CD4-positive, alpha-beta T cell (primary cell): ENCODE measurements around the gene CCL1. TPM values are rescaled to one million over a fixed set of nuclear protein-coding genes. Genes with fewer than 3 reads are reported as not detected.

Experiments used
- ATAC-seq: fragments of 200-7000 bp; cut with Tn5 transposase; one replicate; pipeline ENCODE4 v1.10.0; 2022; ENCODE audit warnings: mild to moderate bottlenecking; ENCODE audit not compliant: poor library complexity
- CTCF ChIA-PET: fragments of 350-600 bp; sonication (Branson Sonifier 250); formaldehyde crosslinking; loops from one replicate; lab custom pipeline; 2021; ENCODE audit warnings: antibody characterized with exemption, inconsistent platforms; lab: Charles Lee
- POLR2A ChIA-PET: fragments of 350-600 bp; sonication (Branson Sonifier 250); formaldehyde crosslinking; loops from one replicate; lab custom pipeline; 2021; ENCODE audit warnings: antibody characterized with exemption, inconsistent platforms; lab: Charles Lee
- DNase-seq, 14 experiments: peaks; one replicate each; pipeline ENCODE4 v3.0.0-alpha.2; 2013 to 2020; ENCODE audit warnings: mixed read lengths in 2 of 14
- H3K27ac ChIP-seq, 2 donors: one replicate each; pipeline versions ENCODE4 v1.5.1 to v1.7.0; 2013; ENCODE audit warnings: low read length in 2 of 2, low read depth in 1 of 2, mild to moderate bottlenecking in 1 of 2
- H3K27me3 ChIP-seq, 2 experiments: 1 replicate in 1 of 2; 2 replicates in 1 of 2; pipeline versions ENCODE4 v1.6.1 to v1.7.0; 2013; ENCODE audit warnings: low read length in 2 of 2, control low read depth in 1 of 2, mild to moderate bottlenecking in 1 of 2, moderate library complexity in 1 of 2; ENCODE audit not compliant: insufficient read depth in 2 of 2, control insufficient read depth in 1 of 2
- H3K36me3 ChIP-seq: one replicate; pipeline ENCODE4 v1.6.1; 2013; ENCODE audit warnings: low read length, control low read depth; ENCODE audit not compliant: insufficient read depth
- H3K4me1 ChIP-seq: one replicate; pipeline ENCODE4 v1.6.1; 2013; ENCODE audit warnings: low read length, control low read depth; ENCODE audit not compliant: insufficient read depth
- H3K4me3 ChIP-seq: one replicate; pipeline ENCODE4 v1.5.1; 2013; ENCODE audit warnings: mild to moderate bottlenecking, low read length, moderate library complexity
- H3K9me3 ChIP-seq, 2 experiments: 1 replicate in 1 of 2; 2 replicates in 1 of 2; pipeline versions ENCODE4 v1.6.1 to v1.7.0; 2013; ENCODE audit warnings: low read length in 2 of 2, mild to moderate bottlenecking in 2 of 2, control low read depth in 1 of 2, moderate library complexity in 1 of 2; ENCODE audit not compliant: control insufficient read depth in 1 of 2, insufficient read depth in 1 of 2
- H3K27ac Mint-ChIP-seq: one replicate; pipeline ENCODE4 v1.8.0; 2020; ENCODE audit warnings: mixed read lengths
- H3K27me3 Mint-ChIP-seq: one replicate; pipeline ENCODE4 v1.8.0; 2021; ENCODE audit warnings: mixed read lengths
- H3K36me3 Mint-ChIP-seq: one replicate; pipeline ENCODE4 v1.8.0; 2021; ENCODE audit warnings: low read depth, mixed read lengths
- H3K4me1 Mint-ChIP-seq: one replicate; pipeline ENCODE4 v1.8.0; 2021; ENCODE audit warnings: low read depth, mixed read lengths
- H3K4me3 Mint-ChIP-seq: one replicate; pipeline ENCODE4 v1.8.0; 2020; ENCODE audit warnings: mild to moderate bottlenecking, mixed read lengths
- H3K9me3 Mint-ChIP-seq: one replicate; pipeline ENCODE4 v1.8.0; 2020; ENCODE audit warnings: mixed read lengths
- intact Hi-C, 2 experiments: fragments of 100-400 bp; cut with DNase I in 1 of 2; cut with micrococcal nuclease in 1 of 2; formaldehyde crosslinking; loops; one replicate each; pipeline versions ENCODE4 v1.15.1 to v1.9.0; 2023 to 2025; cut with DNase I, micrococcal nuclease
- total RNA-seq, 174 experiments: library from RNA in 2 of 174; stranded (reverse) in 2 of 174; gene quantifications; one replicate each; pipeline ENCODE4 v1.2.3 and lab custom pipeline; 2021 to 2026
- TF ChIP-seq, protein P1 (sequence below): fragments of 200-600 bp; IDR thresholded peaks from one replicate; pipeline ENCODE4 v1.8.0; 2022; ENCODE audit warnings: antibody characterized with exemption, mild to moderate bottlenecking

Gene CCL1
- total RNA-seq, 2 experiments from 2014 or later, result not detected

DNA sequence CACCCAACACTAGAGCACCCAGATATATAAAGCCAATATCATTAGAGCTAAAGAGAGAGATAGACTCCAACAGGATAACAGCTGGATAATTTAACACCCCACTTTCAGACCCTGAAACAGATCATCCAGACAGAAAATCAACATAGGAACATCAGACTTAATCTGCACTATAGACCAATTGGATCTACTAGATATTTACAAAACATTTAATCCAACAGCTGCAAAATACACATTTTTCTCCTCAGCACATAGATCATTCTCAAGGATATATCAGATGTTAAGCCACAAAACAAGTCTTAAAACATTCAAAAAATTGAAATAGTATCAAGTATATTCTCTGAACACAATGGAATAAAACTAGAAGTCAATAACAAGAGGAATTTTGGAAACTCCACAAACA, 10.8 kb downstream of the CCL1 start:
- H3K4me1 ChIP-seq, result no peaks in the 10 kb centered on the region
- Mint-ChIP-seq H3K27me3 (peaks cover 19% of the 10 kb centered on the region), H3K36me3 (no peaks in the 10 kb centered on the region), H3K4me1 (no peaks in the 10 kb centered on the region), H3K27ac (no peak overlapping the region), H3K4me3 (no peak overlapping the region), H3K9me3 (peaks cover 2% of the 10 kb centered on the region)
- peaks cover 3 to 6% of the 10 kb centered on the region in 2 experiments for H3K27me3 ChIP-seq
- TF ChIP-seq, protein P1, sequence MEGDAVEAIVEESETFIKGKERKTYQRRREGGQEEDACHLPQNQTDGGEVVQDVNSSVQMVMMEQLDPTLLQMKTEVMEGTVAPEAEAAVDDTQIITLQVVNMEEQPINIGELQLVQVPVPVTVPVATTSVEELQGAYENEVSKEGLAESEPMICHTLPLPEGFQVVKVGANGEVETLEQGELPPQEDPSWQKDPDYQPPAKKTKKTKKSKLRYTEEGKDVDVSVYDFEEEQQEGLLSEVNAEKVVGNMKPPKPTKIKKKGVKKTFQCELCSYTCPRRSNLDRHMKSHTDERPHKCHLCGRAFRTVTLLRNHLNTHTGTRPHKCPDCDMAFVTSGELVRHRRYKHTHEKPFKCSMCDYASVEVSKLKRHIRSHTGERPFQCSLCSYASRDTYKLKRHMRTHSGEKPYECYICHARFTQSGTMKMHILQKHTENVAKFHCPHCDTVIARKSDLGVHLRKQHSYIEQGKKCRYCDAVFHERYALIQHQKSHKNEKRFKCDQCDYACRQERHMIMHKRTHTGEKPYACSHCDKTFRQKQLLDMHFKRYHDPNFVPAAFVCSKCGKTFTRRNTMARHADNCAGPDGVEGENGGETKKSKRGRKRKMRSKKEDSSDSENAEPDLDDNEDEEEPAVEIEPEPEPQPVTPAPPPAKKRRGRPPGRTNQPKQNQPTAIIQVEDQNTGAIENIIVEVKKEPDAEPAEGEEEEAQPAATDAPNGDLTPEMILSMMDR, result no peak
- no peak overlapping the region for H3K27ac ChIP-seq
- no peaks in the 10 kb centered on the region for H3K36me3 ChIP-seq
- ChIA-PET POLR2A (no interaction called here), CTCF (no interaction called here)
- no peaks in the 10 kb centered on the region for H3K9me3 ChIP-seq
- no peak overlapping the region for H3K4me3 ChIP-seq
- intact Hi-C loops, result no loop called here
- DNase-seq (no peak), ATAC-seq (no peak)

DNA sequence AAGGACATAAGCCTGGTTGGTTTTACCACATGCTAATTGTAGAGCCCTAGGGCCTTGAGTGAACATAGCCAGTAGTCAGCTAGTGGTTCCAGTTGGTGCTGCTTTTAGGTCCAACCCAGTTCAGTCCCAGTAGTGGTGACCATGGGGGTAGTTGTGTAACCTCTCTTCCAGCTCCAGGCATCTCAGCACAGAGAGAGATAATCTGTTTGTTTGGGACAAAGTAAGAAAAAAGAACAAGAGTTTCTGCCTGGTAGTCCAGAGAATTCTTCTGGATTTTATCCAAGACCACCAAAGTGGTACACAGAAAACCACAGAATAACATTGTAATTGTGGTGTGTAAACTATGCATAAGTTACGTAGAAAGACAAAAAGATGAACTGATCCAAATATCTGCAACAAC, 11.9 kb downstream of the CCL1 start:
- H3K27me3 Mint-ChIP-seq, result peaks cover 18% of the 10 kb centered on the region

DNA sequence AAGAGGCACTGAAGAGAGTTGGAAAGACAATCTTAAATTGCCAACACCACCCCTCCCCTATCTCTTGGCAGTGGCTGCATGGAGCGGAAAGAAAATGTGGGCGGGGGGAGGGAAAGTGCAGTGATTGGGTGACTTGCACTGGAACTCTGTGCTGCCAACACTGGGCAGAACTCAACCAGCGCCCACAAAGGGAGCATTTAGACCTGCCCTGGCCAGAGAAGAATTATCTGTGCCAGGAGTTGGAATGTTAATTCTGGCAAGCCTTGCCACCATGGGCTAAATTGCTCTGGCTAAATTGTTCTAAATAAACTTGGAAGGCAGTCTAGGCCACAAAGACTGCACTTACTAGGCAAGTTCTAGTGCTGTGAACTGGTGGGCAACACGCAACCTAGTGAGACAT, 13.3 kb downstream of the CCL1 start:
- Mint-ChIP-seq H3K4me3 (no peak overlapping the region), H3K27ac (no peak overlapping the region), H3K9me3 (peaks cover 2% of the 10 kb centered on the region), H3K36me3 (no peaks in the 10 kb centered on the region), H3K27me3 (peaks cover 15% of the 10 kb centered on the region), H3K4me1 (no peaks in the 10 kb centered on the region)
- peaks cover 3 to 8% of the 10 kb centered on the region in 2 experiments for H3K27me3 ChIP-seq
- no peak for DNase-seq
- ATAC-seq, result no peak
- no peak overlapping the region for H3K27ac ChIP-seq
- POLR2A ChIA-PET, result no interaction called here
- TF ChIP-seq, protein P1, result no peak
- H3K4me3 ChIP-seq, result no peak overlapping the region
- H3K9me3 ChIP-seq, result no peaks in the 10 kb centered on the region
- no peaks in the 10 kb centered on the region for H3K36me3 ChIP-seq
- no peaks in the 10 kb centered on the region for H3K4me1 ChIP-seq
- CTCF ChIA-PET, result no interaction called here
- intact Hi-C loops, result no loop called here

More for the DNA sequence above, 11.9 kb downstream of the CCL1 start:
- DNase-seq (no peak), ATAC-seq (no peak)
- ChIA-PET POLR2A (no interaction called here), CTCF (no interaction called here)
- Histone ChIP-seq H3K4me3 (no peak overlapping the region), H3K27ac (no peak overlapping the region), H3K4me1 (no peaks in the 10 kb centered on the region), H3K27me3 (peaks cover 3 to 6% of the 10 kb centered on the region in 2 experiments), H3K9me3 (no peaks in the 10 kb centered on the region), H3K36me3 (no peaks in the 10 kb centered on the region)
- intact Hi-C loops, result no loop called here
- no peaks in the 10 kb centered on the region for H3K36me3 Mint-ChIP-seq
- H3K9me3 Mint-ChIP-seq, result peaks cover 2% of the 10 kb centered on the region
- no peaks in the 10 kb centered on the region for H3K4me1 Mint-ChIP-seq
- H3K4me3 Mint-ChIP-seq, result no peak overlapping the region
- H3K27ac Mint-ChIP-seq, result no peak overlapping the region
- TF ChIP-seq, protein P1, result no peak
